ENCODE results near the gene PTPRF.

PTPRF gene

GRCh38 chr1:43669878-43670277 is 139.2 kb downstream of the PTPRF start:
- ATAC-seq (no peak), DNase-seq (no peak)

GRCh38 chr1:43671193-43671592 is 140.5 kb downstream of the PTPRF start:
- DNase-seq (no peak), ATAC-seq (no peak)

- ATAC-seq (no peak), DNase-seq (no peak)
These were observed 141.1 kb downstream of the PTPRF start for GRCh38 chr1:43671626-43672330.

- ATAC-seq: no peak
- no peak for DNase-seq
These were observed 142.6 kb downstream of the PTPRF start for GRCh38 chr1:43673261-43673660.
